Activated naive CD8-positive, alpha-beta T cell treated with anti-CD3 and anti-CD28 coated beads for 36 hours (primary cell): ENCODE data around the gene CGN. TPM values are rescaled to one million over a fixed set of nuclear protein-coding genes. Genes with fewer than 3 reads are reported as not detected.

ENCODE experiments used
- DNase-seq: peaks from one replicate; pipeline ENCODE4 v3.0.0; 2021
- H3K27ac Mint-ChIP-seq: one replicate; pipeline ENCODE4 v1.8.0; 2022; ENCODE audit warnings: mild to moderate bottlenecking, moderate library complexity, mixed read lengths
- H3K27me3 Mint-ChIP-seq: one replicate; pipeline ENCODE4 v1.8.0; 2022; ENCODE audit warnings: mild to moderate bottlenecking, mixed read lengths
- H3K36me3 Mint-ChIP-seq: one replicate; pipeline ENCODE4 v1.8.0; 2021; ENCODE audit warnings: mild to moderate bottlenecking, mixed read lengths
- H3K4me1 Mint-ChIP-seq: one replicate; pipeline ENCODE4 v1.8.0; 2021; ENCODE audit warnings: mixed read lengths
- H3K4me3 Mint-ChIP-seq: one replicate; pipeline ENCODE4 v1.8.0; 2022; ENCODE audit warnings: mild to moderate bottlenecking, moderate library complexity, mixed read lengths
- H3K9me3 Mint-ChIP-seq: one replicate; pipeline ENCODE4 v1.8.0; 2022; ENCODE audit warnings: mixed read lengths
- total RNA-seq, 2 experiments: library from RNA; stranded (reverse); gene quantifications; one replicate each; pipeline ENCODE4 v1.2.3, GENCODE V29; 2021

CGN gene
- total RNA-seq, 2 experiments from 2014 or later = 1.3 to 2.0 TPM

DNA sequence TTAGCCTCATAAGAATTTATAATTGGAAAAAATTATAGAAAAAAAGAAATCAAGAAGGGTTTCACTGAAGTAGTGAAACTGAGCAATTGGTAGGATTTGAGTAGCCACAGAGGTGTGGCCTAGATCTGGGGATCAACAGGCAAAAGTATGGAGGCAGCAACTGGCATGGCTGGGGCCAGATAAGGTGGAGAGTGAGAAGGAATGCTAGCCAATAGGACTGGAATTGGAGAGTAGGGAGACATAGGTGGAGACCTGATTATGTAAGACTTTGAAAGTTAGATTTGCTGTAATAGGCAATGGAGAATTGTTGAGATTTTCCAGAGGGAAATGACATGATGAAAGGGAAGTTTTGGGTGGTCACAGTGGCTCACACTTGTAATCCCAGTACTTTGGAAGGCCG lies 24.6 kb upstream of the CGN start:
- Mint-ChIP-seq H3K27me3 (peaks cover 4% of the 10 kb centered on the region), H3K36me3 (no peaks in the 10 kb centered on the region), H3K4me3 (no peak overlapping the region), H3K27ac (no peak overlapping the region), H3K9me3 (peaks cover 1% of the 10 kb centered on the region), H3K4me1 (peaks cover 7% of the 10 kb centered on the region)
- DNase-seq = no peak

DNA sequence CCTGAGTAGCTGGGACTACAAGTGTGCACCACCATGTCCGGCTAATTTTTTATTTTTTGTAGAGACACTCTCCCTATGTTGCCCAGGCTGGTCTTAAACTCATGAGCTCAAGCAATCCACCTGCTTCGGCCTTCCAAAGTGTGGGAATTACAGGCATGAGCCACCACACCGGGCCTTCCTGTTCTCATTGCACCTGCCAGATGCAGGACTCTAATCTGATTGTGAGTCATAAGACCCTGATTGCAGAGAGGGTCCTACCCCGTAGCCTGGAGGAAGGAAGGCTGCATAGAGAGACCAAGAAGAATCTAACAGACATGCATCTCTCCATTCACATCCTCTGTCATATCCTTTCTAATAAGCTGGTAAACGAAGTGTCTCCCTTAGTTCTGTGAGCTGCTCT lies 19.5 kb upstream of the CGN start:
- Mint-ChIP-seq H3K4me3 (no peak overlapping the region), H3K9me3 (no peaks in the 10 kb centered on the region), H3K27me3 (peaks cover 7% of the 10 kb centered on the region)

DNA sequence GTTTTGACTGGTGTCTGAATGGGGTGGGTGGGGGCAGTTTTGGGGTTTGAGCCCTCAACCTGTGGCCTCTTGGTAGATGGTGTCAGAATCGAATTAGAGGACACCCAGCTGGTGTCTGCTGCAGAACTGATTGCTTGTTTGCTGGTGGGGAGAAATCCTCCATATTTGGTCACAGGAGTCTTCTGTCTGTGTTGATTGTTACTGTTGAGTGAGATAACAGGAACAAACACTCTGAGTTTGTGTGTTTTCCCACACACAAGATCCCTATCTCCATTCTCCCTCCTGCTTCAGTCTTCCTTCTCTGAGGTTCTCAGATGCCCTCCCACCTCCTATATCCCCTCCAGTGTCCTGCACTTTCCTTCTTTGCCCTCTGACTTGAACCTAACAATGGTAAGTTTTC lies 19.1 kb upstream of the CGN start:
- H3K27ac Mint-ChIP-seq = no peak overlapping the region
- H3K4me3 Mint-ChIP-seq = no peak overlapping the region
- H3K9me3 Mint-ChIP-seq = no peaks in the 10 kb centered on the region
- peaks cover 7% of the 10 kb centered on the region for H3K4me1 Mint-ChIP-seq
- H3K36me3 Mint-ChIP-seq = no peaks in the 10 kb centered on the region
- no peak for DNase-seq
- H3K27me3 Mint-ChIP-seq = peaks cover 7% of the 10 kb centered on the region

More for the DNA sequence above, 19.5 kb upstream of the CGN start:
- Mint-ChIP-seq H3K36me3 (no peaks in the 10 kb centered on the region), H3K4me1 (peaks cover 8% of the 10 kb centered on the region), H3K27ac (no peak overlapping the region)
- DNase-seq = no peak

DNA sequence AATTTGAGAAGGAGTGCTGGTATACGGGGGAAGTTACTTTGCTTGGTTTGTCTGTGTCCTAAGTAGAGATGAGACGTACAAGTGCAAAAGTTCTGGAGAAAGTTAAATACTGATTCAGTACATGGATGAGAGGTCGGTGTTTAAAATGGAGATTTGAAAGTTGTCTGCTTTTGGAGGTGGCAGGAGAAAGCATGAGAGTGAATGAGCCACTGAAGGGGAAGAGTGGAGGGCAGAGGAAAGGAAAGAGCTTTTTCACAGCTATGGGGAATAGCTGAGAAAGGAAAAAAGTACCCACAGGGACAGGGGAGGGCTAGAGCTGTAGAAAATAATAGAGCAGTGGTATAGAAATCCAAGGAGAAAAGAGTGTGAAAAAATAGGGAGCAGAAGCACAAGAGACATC lies 18.1 kb upstream of the CGN start:
- H3K4me3 Mint-ChIP-seq = no peak overlapping the region
- no peak overlapping the region for H3K27ac Mint-ChIP-seq
- no peaks in the 10 kb centered on the region for H3K9me3 Mint-ChIP-seq
- peaks cover 7% of the 10 kb centered on the region for H3K4me1 Mint-ChIP-seq
- H3K36me3 Mint-ChIP-seq = no peaks in the 10 kb centered on the region
- H3K27me3 Mint-ChIP-seq = peaks cover 6% of the 10 kb centered on the region
- no peak for DNase-seq

DNA sequence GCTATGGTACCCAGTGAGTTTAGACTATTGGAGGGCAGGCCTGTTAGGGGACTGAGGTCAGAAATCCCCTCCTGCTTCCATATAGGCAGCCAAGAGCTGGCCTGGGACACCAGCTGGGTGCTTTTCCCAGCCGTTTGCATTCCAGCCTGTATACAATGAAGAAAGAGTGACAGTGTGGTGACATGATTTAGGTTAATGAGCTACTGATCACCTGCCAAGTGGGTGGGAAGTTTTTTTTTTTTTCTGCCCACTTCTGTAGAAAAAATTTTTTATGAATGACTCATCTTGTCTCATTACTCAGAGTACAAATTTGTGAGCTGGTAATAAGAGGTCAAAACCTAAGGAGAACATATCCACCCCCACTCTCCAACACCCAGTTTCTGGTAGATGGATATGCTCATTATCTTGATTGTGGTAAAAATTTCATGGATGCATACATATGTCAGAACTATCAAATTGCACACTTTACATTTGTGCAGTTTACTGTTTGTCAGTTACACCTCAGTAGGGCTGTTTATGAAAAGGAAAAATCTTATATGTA lies 16.4 kb upstream of the CGN start:
- H3K9me3 Mint-ChIP-seq = no peaks in the 10 kb centered on the region
- no peak for DNase-seq
- H3K27ac Mint-ChIP-seq = no peak overlapping the region
- H3K4me3 Mint-ChIP-seq = no peak overlapping the region
- no peaks in the 10 kb centered on the region for H3K36me3 Mint-ChIP-seq
- H3K27me3 Mint-ChIP-seq = peaks cover 3% of the 10 kb centered on the region
- H3K4me1 Mint-ChIP-seq = peaks cover 7% of the 10 kb centered on the region

DNA sequence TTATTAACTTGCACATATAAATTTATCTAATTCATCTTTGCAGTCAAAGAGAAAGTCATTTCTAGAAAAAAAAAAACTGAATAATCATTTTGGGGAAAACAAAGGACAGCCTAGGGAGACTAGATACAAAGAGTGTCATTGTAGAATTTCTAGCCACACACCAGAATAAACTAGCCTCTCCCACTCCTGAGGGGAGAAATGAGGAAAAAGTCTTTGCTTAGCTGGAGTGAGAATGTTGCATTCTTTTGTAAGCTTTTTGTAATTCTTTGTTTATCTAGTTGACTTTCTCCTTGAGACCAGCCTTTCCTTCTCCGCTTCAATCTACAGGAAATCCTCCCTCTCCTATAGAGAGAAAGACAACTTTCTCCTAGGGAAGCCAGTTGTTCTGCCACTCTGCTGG lies 15.9 kb upstream of the CGN start:
- no peak overlapping the region for H3K27ac Mint-ChIP-seq
- no peak for DNase-seq
- no peak overlapping the region for H3K4me3 Mint-ChIP-seq
- no peaks in the 10 kb centered on the region for H3K36me3 Mint-ChIP-seq
- H3K4me1 Mint-ChIP-seq = peaks cover 7% of the 10 kb centered on the region
- peaks cover 3% of the 10 kb centered on the region for H3K27me3 Mint-ChIP-seq
- H3K9me3 Mint-ChIP-seq = no peaks in the 10 kb centered on the region

DNA sequence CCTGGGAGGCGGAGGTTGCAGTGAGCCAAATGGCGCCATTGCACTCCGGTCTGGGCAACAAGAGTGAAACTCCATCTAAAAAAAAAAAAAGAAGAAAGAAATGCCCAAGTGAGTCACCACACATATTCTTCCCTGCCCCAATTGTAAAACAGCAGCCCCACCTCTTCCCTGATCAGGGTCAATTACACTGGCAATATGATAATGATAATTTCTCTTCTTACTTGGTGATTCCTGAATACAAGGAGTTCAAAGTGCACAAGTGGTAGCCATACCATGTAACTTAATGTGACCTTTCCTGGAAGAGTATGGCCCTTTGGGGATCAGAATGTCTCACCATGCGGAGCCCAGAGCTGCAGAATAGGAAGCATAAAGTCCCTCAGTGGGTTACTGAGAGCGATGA lies 11.8 kb upstream of the CGN start:
- Mint-ChIP-seq H3K4me3 (no peak overlapping the region), H3K4me1 (peaks cover 7% of the 10 kb centered on the region), H3K27ac (no peak overlapping the region), H3K27me3 (peaks cover 3% of the 10 kb centered on the region), H3K9me3 (no peaks in the 10 kb centered on the region), H3K36me3 (no peaks in the 10 kb centered on the region)
- no peak for DNase-seq

DNA sequence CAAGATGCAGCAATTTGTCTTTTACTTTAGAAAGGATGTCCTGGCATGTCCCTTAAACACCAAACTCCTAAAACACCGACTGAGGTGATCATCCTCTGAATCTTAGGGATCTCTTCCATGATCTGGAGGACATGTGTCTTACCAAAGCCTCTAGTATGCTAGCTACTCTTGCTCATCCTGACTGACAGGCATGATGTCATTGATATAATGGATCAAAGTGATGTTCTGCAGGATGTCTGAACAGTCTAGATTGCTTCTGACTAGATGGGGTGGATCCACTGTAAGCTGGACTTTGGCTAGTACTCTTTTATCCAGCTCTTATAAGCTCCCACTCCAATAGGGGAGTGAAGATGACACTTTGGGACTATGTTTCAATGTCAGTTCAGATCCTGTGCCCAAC lies 11.3 kb upstream of the CGN start:
- DNase-seq = no peak
- no peaks in the 10 kb centered on the region for H3K36me3 Mint-ChIP-seq
- no peaks in the 10 kb centered on the region for H3K9me3 Mint-ChIP-seq
- H3K27me3 Mint-ChIP-seq = peaks cover 3% of the 10 kb centered on the region
- peaks cover 3% of the 10 kb centered on the region for H3K4me1 Mint-ChIP-seq
- no peak overlapping the region for H3K27ac Mint-ChIP-seq
- no peak overlapping the region for H3K4me3 Mint-ChIP-seq

DNA sequence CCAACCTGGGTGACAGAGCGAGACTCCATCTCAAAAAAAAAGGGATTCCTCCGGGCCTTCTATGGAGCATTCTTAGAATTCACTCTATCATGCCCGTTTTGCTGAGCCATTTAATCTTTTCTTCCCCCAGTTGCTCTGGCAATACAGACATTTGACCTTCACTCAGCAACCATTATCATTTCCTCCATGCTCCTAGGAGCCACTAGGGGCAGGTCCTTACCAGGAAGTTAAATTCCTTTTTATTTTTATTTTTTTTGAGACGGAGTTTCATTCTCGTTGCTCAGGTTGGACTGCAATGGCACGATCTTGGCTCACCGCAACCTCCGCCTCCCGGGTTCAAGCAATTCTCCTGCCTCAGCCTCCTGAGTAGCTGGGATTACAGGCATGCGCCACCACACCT lies 9.7 kb upstream of the CGN start:
- no peaks in the 10 kb centered on the region for H3K27me3 Mint-ChIP-seq
- no peaks in the 10 kb centered on the region for H3K4me1 Mint-ChIP-seq
- no peaks in the 10 kb centered on the region for H3K9me3 Mint-ChIP-seq
- H3K27ac Mint-ChIP-seq = no peak overlapping the region
- H3K36me3 Mint-ChIP-seq = no peaks in the 10 kb centered on the region
- DNase-seq = no peak
- H3K4me3 Mint-ChIP-seq = no peak overlapping the region

DNA sequence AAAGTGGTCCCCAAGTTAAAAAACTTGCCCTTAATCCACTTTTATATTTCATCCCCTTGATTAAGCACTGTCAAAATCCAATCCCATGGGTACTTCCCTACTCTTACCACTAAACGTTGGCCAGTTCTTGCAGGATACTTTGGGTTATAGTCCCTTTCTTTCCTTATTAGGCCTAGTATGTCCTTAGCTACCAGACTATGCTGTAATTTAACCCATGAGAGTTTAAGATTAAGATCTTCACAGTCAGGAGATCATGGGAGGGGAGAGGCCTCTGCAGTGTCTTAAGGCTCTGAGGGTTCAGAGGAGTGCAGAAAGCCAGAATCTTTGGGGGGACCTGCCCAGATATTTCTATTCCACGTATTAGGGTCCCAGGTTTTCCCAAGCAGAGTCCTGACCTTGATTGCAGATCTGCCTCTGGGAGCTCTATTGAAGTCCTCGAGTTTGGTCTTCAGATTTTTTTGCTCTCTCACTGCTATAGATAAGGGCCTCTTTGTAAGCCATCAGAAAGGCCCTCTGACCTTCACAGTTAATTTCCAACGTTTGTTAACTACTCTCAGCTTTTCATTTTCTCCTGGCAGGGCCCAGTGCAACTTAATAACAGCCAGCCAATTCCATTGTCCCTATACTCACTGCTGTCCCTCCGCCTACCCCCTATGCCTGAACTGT lies 9.0 kb upstream of the CGN start:
- DNase-seq = no peak
- Mint-ChIP-seq H3K4me1 (no peaks in the 10 kb centered on the region), H3K4me3 (no peak overlapping the region), H3K9me3 (no peaks in the 10 kb centered on the region), H3K27ac (no peak overlapping the region), H3K36me3 (no peaks in the 10 kb centered on the region), H3K27me3 (no peaks in the 10 kb centered on the region)

DNA sequence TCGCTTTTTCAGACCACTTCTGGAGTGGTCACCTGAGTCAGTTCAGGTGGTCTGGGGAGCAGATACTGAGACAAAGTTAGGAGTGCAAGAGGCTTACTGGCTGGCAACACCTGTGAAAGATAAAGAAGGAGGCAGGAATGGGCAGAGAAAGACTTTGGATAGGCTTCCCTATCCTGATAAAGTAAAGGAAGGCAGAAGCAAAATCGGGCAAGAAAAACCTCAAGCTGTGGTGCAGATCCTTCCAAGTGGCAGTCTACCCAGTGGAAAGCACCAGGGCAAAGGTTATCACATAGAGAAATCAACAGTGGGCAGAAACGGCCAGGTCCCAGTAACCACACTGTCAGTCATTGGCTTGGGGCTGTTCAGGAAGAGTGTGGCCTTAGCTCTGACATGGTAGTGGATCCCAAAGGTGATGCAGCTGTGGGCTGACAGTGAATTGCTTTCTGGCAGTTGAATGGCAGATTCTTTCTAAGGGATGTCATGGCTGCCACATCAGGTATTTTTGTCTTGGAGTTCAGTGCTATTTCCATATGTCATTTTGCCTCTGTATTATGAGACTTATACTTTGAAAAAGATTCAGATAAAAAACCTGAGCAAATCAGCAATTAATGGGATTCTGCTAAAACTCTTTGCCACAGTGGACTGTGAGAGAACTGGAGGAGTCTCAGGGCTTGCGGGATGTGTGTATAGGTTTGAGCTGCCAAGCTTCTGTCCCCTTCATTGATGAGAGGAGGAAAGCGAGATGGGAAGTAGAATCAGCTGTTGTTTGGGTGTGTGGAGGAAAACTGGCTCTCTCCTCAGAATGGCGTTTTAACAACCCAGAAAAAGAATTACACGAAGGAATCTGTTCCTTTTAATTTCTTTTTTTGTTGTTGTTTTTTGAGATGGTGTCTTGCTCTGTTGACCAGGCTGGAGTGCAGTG lies 8.1 kb upstream of the CGN start:
- Mint-ChIP-seq H3K4me3 (no peak overlapping the region), H3K9me3 (no peaks in the 10 kb centered on the region), H3K36me3 (no peaks in the 10 kb centered on the region), H3K4me1 (no peaks in the 10 kb centered on the region), H3K27me3 (no peaks in the 10 kb centered on the region), H3K27ac (no peak overlapping the region)
- DNase-seq = no peak

DNA sequence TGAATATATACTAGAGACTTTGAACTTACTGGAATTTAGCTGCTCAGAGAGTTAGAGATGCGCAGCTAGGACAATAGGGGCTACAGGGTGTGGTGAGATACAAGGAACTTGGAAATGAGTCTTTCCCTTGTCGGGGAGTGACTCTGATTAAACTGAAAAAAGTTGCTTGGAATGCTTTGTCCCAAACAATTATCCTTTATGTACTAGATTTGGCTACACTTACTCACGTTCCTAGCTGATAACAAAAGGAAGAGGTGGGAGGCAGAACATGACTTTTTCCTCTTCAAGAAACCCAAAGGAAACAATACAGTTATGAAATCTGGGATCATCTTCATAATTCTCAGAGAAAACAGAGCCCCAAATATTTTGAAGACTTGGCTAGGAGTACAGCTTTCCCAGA lies 6.9 kb upstream of the CGN start:
- Mint-ChIP-seq H3K9me3 (no peaks in the 10 kb centered on the region), H3K36me3 (no peaks in the 10 kb centered on the region), H3K4me1 (no peaks in the 10 kb centered on the region), H3K27ac (no peak overlapping the region), H3K4me3 (no peak overlapping the region), H3K27me3 (no peaks in the 10 kb centered on the region)
- DNase-seq = no peak

DNA sequence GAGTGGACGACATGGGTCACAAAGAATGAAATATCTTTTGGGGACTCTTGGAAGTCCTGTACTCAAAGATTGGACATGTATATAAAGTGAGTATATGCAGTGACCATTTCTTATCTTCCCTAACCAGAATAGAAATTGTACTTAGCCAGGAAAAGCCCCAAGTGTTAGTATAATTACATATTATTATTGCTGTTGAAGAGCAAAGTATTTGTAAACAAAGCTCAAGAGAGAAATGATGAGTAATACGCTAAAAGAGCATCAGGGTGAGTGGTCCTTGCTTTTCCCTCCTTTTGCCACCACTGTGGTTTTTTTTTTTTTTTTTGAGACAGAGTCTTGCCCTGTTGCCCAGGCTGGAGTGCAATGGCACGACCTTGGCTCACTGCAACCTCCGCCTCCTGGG lies 6.4 kb upstream of the CGN start:
- Mint-ChIP-seq H3K4me1 (no peaks in the 10 kb centered on the region), H3K4me3 (no peak overlapping the region), H3K9me3 (no peaks in the 10 kb centered on the region), H3K27ac (no peak overlapping the region), H3K27me3 (no peaks in the 10 kb centered on the region), H3K36me3 (no peaks in the 10 kb centered on the region)
- no peak for DNase-seq

DNA sequence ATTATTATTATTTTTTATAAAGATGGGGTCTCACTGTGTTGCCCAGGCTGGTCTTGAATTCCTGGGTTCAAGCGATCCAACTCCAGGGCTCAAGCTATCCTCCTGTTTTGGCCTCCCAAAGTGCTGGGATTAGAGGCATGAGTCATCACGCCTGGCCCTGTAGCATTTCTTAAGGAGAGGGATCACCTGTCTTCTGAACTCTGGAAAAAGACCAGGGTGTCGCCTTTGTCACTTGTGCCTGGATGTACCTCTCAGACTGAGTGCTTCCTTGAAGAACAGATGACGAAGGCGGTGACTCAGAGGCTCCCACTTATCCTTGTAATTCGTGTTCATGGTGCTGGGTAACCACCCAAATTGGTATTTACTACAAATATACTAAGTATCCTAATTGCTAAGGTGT lies 2.4 kb upstream of the CGN start:
- H3K36me3 Mint-ChIP-seq = no peaks in the 10 kb centered on the region
- no peak for DNase-seq
- H3K9me3 Mint-ChIP-seq = no peaks in the 10 kb centered on the region
- no peak overlapping the region for H3K27ac Mint-ChIP-seq
- peaks cover 20% of the 10 kb centered on the region for H3K4me1 Mint-ChIP-seq
- peaks cover 4% of the 10 kb centered on the region for H3K27me3 Mint-ChIP-seq
- H3K4me3 Mint-ChIP-seq = no peak overlapping the region

DNA sequence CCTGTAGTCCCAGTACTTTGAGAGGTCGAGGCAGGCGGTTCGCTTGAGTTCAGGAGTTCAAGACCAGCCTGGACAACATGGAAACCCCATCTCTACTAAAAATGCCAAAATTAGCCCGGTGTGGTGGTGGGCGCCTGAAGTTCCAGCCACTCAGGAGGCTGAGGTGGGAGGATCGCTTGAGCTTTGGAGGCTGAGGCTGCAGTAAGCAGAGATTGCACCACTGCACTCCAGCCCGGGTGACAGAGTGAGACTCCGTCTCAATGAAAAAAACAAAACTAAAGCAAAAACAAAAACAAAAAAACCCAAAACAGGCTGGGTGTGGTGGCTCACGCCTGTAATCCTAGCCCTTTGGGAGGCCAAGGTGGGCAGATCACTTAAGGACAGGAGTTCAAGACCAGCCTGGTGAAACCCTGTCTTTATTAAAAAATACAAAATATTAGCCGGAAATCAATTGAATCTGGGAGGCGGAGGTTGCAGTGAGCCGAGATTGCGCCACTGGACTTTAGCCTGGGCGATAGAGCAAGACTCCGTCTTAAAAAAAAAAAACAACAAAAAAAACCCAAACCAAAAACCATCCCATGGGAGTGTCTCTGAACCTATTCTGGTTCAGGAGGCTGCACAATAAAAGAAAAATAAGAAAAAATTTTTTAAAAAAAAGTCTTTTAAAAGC lies 1.7 kb upstream of the CGN start:
- Mint-ChIP-seq H3K9me3 (no peaks in the 10 kb centered on the region), H3K27ac (no peak overlapping the region), H3K4me3 (no peak overlapping the region), H3K27me3 (peaks cover 4% of the 10 kb centered on the region), H3K36me3 (no peaks in the 10 kb centered on the region), H3K4me1 (peaks cover 23% of the 10 kb centered on the region)
- DNase-seq = no peak
